GM18951 (cell line): ENCODE measurements around the gene CIROP.

Experiments
- POLR2A ChIP-seq: IDR thresholded peaks from 4 replicates; pipeline ENCODE4 v1.6.1; 2011; ENCODE audit warnings: mild to moderate bottlenecking; ENCODE audit not compliant: insufficient read length, insufficient read depth; ENCODE audit errors: extremely low read depth
- in situ Hi-C: fragments of 300-500 bp; cut with MboI; formaldehyde crosslinking; loops from one replicate; pipeline ENCODE4 v1.12.0; 2022; ENCODE audit warnings: low sequenced_read_pairs, mixed read lengths, inconsistent platforms; ENCODE audit not compliant: unreplicated experiment

Gene CIROP

DNA sequence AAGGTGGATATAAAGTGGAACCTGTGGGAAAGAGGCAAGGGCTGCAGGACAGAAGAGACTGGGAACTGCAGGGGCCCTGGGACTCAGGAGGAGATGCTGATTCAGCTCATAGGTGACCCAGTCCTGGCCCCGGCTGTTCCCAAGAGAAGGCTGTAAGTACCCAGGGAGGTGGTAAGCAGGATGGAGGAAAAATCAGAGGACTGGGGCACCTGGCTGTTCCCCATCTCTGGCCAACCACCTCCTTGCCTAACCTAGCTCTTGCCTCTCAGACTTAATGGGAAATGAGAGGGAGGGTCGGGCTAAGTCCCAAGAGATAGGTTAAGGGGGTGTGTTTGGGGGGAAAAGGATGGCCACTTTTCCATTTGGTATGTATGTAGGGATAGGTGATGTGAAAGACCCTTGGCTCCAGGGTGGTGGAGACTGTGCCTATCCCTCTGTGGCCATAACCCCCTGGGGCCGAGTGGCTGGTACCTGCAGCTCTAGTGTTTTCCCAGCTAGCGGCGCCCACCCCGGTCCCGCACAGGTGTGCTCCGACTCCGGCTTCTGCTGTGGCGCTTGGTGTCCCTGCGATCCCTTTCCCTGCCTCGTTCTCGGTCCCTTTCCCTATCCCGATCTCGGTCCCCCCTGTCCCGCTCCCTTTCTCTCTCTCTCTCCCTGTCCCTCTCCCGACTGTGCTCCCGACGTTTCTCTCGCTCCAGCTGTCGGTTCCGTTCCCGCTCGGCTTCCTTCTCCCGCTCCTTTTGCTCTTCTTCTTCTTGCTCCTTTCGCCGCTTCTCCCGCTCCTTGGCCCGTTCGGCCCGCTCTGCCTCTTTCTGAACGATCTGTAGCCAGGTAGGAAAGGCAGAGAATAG is 45.9 kb downstream of the CIROP start:
- in situ Hi-C loops, result loop anchor here (25.0 kb wide), 1 partner anchor 497 kb away; no protein-coding TSS in a partner anchor

DNA sequence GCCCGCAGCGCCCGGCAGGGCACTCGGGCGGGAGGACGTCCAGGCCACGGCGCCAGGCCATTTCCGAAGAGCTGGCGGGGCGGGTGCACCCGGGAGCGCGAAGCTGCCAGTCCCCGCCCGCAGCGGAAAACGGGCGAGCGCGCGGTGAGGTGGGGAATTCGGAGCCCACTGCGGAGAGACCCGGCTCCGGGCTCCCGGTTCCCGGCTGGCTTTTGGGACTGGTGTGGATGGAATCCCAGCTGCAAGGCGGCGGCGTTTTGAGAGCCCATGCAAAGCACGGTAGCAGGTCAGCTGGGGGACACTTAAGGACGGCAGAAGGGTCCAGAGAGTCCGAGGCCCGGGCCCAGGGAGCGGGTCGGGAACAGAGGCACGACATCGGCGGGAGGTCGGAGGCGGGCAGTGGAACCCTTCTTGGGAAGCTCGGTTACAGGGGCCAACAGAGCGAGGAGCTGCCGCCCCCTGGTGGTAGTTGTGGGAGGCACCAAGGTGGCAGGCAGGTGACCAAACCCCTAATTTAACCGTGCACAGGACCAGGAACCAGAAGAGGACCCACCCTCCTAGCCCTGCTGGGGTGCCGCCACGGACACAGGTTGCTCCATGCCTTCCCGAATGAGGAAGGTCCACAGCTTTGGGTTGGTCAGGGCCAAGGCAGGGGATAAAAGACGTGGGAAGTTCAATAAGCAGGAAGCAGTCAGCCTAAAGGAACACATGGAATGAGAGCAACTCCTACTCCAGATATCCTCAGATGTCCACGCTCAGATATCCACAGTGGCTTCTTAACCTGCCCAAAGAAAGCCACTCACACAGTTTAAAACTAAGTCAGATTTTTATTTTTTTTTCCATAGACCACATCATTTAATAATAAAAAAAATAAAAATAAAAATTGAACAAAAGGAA is 46.8 kb downstream of the CIROP start:
- in situ Hi-C loops, result loop anchor here (25.0 kb wide), 1 partner anchor 496 kb away; no protein-coding TSS in a partner anchor
- TF ChIP-seq POLR2A, result peak; percentile 22

More for the DNA sequence above, 45.9 kb downstream of the CIROP start:
- no peak for TF ChIP-seq POLR2A

DNA sequence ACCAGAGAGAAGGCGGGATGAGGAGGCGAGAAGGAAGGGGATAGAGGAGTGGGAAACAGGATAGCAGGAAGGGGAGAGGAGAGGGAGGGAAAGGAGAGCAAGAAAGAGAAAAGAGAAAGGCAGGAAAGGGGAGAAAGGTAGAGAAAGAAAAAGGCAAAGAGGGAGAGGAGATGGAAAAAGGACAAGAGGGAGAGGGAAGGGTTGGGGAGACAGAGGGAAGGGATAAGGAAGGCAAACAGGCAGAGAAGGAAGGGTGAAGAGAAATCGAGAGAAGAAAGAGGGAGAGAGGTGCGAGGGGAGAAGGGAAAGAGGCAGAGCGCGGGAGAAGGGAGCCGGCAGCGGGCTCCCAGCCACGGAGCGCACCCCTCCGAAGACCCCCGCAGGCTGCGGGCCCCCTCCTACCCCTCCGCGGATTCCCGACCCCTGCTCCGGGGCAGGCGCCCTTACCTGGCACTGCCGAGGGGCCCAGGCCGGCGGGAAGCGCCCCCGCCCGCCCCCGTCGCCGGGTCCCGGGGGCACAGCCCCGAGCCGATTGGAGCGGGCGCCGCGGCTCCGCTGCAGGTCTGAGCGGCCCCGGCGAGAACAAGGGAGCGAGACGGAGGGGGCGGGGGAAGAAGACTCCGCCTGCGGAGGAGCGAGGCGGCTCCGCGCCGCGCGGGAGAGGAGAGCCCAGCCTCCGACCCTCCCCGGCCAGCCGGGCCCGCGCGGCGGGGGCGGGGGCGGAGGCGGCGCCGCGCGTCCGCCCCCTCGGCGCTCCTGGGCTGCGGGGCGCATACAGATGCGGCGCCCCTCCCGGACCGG is 47.6 kb downstream of the CIROP start, which contains the start of gene CDH24:
Gene CDH24 (minus strand): TSS at position 565 of the 801 bp plus-strand sequence. CDS start 1,787 bp downstream, outside the sequence.
- in situ Hi-C loops, result loop anchor here (25.0 kb wide), 1 partner anchor 495 kb away; no protein-coding TSS in a partner anchor
- peak; percentile 32 for TF ChIP-seq POLR2A

GRCh38 chr14:23056145-23056955 is 48.4 kb downstream of the CIROP start:
- TF ChIP-seq POLR2A, result no peak
- in situ Hi-C loops, result loop anchor here (25.0 kb wide), 1 partner anchor 494 kb away; no protein-coding TSS in a partner anchor

- in situ Hi-C loops, result loop anchor here (25.0 kb wide), 1 partner anchor 493 kb away; no protein-coding TSS in a partner anchor
- no peak for TF ChIP-seq POLR2A
Observed at GRCh38 chr14:23055621-23056144, 49.1 kb downstream of the CIROP start.

DNA sequence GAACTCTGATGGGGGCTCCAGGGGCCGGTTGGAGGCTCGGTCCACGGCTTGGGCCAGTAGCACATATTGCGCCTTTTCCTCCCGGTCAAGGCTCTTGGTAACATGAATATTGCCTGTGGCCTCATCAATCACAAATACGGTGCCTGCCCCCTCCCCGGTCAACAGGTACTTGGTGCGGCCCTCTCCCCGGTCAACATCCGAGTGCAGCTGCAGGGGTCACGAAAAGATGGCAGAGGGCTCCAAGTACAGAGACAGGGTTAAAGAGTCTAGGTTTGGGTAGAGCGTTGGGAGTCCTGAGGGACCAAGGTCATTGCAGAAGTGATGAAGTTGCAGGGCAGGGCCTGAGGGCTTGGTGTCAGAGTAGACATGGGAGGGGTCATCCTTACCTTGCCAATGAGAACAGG is 49.6 kb downstream of the CIROP start:
- in situ Hi-C loops, result loop anchor here (25.0 kb wide), 1 partner anchor 493 kb away; no protein-coding TSS in a partner anchor

GRCh38 chr14:23054000-23054811 is 50.6 kb downstream of the CIROP start:
- TF ChIP-seq POLR2A, result no peak
- in situ Hi-C loops, result loop anchor here (5.0 to 25.0 kb wide), 2 partner anchors 62 to 492 kb away; no protein-coding TSS in a partner anchor

More for the DNA sequence above, 49.6 kb downstream of the CIROP start:
- TF ChIP-seq POLR2A, result no peak

GRCh38 chr14:23053426-23053825 is 51.4 kb downstream of the CIROP start:
- in situ Hi-C loops, result loop anchor here (5.0 to 25.0 kb wide), 2 partner anchors 61 to 491 kb away; no protein-coding TSS in a partner anchor
- TF ChIP-seq POLR2A, result no peak

- no peak for TF ChIP-seq POLR2A
- in situ Hi-C loops, result loop anchor here (5.0 to 25.0 kb wide), 2 partner anchors 60 to 490 kb away; no protein-coding TSS in a partner anchor
Observed at GRCh38 chr14:23052671-23053070, 52.1 kb downstream of the CIROP start.

- in situ Hi-C loops, result loop anchor here (5.0 to 25.0 kb wide), 2 partner anchors 60 to 490 kb away; no protein-coding TSS in a partner anchor
- TF ChIP-seq POLR2A, result no peak
Observed at GRCh38 chr14:23052182-23052623, 52.6 kb downstream of the CIROP start.
